ENCODE data around the gene PDE6B. TPM values are rescaled to one million over a fixed set of nuclear protein-coding genes. Genes with fewer than 3 reads are reported as not detected.

The PDE6B gene
- total and polyA plus RNA-seq, 2 of the 13 experiments (the other 11 are each of a cell fraction or from before 2014, with no cell fraction given), result 0.38 to 0.40 TPM

DNA sequence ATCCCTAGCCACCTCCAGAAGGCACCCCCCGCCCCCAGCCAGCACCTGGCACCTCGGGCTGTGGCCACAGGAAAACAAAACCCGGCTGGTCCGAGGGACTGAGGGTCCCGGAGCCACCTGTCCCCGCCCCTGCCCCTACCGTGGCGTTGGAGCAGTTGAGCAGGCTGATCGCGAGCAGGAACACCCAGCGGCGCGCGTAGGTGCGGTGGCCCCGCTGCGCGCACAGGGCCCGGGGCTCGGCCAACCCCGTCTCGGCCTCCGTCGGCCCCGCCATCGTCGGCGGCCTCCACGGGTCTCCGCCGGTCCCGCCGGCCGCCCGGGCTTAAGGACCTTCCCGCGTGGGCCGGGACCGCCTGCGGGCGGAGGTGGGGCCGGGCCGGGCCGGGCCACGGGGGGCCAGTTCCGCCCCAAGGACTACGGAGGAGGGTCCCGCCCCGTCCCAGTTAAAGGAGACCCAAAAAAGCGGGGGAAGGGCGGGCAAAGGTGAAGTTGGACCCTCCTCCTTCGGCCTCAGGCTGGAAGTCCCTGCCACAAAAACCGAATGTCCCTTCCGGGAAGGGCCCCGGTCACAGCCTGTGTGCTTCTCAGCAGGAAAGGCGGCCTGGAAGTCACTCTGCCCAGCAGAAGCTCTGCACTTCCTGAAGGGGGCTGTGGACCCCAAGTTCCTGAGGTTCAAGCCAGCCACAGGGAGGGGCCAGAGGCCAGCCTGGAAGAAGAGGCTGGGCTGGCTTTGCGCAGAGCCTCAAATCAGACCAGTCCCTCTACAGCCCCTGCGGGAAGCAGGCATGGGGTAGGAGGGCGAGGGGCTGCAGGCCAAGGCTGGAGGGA, 63.7 kb downstream of the PDE6B start, which contains the start of gene SLC49A3:
TSS of gene SLC49A3 (minus strand) at position 298 of the 828 bp plus-strand sequence. CDS start at position 274, 24 bp downstream.
- ATAC-seq, result no peak
- BruUV-seq (replicated peaks), result no TSS peak
- H4K20me1 ChIP-seq (ENCODE audit: insufficient read depth, low read length), result no peaks in the 10 kb centered on the region
- no peaks in the 10 kb centered on the region for H3K79me2 ChIP-seq (ENCODE audit: insufficient read depth, low read length)
- H3K9me3 ChIP-seq (ENCODE audit: low read length), result no peaks in the 10 kb centered on the region
- intact Hi-C loops (cut with micrococcal nuclease; ENCODE audit: unreplicated experiment), result loop anchor here (5.0 kb wide), 1 partner anchor 33 kb away; no protein-coding TSS in a partner anchor
- peak within 1 kb of the TSS in 1 of 3 experiments; percentile 71; a peak in 1 of 6 replicates for H3K4me3 ChIP-seq (replicated peaks in 1 of 3; ENCODE audit: insufficient read depth in 1 of 3, low read depth in 2 of 3, low read length in 3 of 3)
- peak within 1 kb of the TSS; percentile 97 for H3K4me2 ChIP-seq (ENCODE audit: low read depth, low read length)
- no peak within 1 kb of the TSS for H2AFZ ChIP-seq (ENCODE audit: low read length)
- no peak within 1 kb of the TSS for H3K27ac ChIP-seq (ENCODE audit: extremely low read length, insufficient read depth, low read length)
- no peak within 1 kb of the TSS for H3K9ac ChIP-seq (ENCODE audit: insufficient read depth, low read depth, low read length)
- no peak for DNase-seq (ENCODE audit: low spot score)
- CTCF ChIA-PET (ENCODE audit: low intra/inter-chr PET ratio, low total read pairs), result no interaction called here
- TF ChIP-seq TFE3 (CRISPR knock-in tag; IDR thresholded peaks at IDR 0.05), result no peak
- no peaks in the 10 kb centered on the region for H3K36me3 ChIP-seq (replicated peaks in 1 of 2; ENCODE audit: control insufficient read depth in 1 of 2, insufficient read depth in 2 of 2, low read length in 2 of 2)
- in situ Hi-C loops (cut with HindIII; ENCODE audit: extremely low pct_ligation_motif_present, low pct_unique_long_range_greater_than_20kb), result no loop called here
- H3K27me3 ChIP-seq (ENCODE audit: control insufficient read depth in 1 of 2, insufficient read depth in 2 of 2, low read length in 2 of 2), result peaks cover 3 to 21% of the 10 kb centered on the region in 2 experiments; a peak in 3 of 5 replicates
- POLR2A ChIA-PET, result no interaction called here
- FAIRE-seq, result no peak
- WGBS (ENCODE audit: low lambda C conversion rate), result 92% methylated on average over 35 of the region's 59 CpGs
- peaks cover 79% of the 10 kb centered on the region for H3K4me1 ChIP-seq (ENCODE audit: insufficient read depth, low read length)

DNA sequence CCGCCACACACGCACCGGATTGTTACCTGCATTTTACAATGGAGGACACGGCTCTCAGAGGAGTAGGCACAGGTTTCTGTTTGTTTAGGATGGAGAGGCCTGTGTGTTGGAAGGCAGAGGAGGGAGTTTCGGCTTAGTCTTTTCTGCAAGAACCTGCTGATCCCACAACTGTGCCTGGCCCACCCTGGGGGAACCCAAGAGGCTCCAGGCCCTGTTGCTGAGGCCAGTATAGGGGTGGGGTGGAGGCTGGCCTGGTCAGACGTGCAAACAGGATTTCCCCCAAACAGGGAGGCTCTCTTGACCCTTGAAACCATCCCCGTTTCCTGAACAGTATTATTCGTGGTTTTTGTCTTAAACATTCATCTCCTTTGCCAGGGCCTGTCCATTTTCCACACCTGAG, 64.3 kb downstream of the PDE6B start:
- Histone ChIP-seq H3K4me3 (replicated peaks in 1 of 3; ENCODE audit: insufficient read depth in 1 of 3, low read depth in 2 of 3, low read length in 3 of 3) (no peak overlapping the region), H3K4me1 (ENCODE audit: insufficient read depth, low read length) (peaks cover 72% of the 10 kb centered on the region), H4K20me1 (ENCODE audit: insufficient read depth, low read length) (no peaks in the 10 kb centered on the region), H3K36me3 (replicated peaks in 1 of 2; ENCODE audit: control insufficient read depth in 1 of 2, insufficient read depth in 2 of 2, low read length in 2 of 2) (no peaks in the 10 kb centered on the region), H3K27ac (ENCODE audit: extremely low read length, insufficient read depth, low read length) (no peak overlapping the region), H3K9me3 (ENCODE audit: low read length) (no peaks in the 10 kb centered on the region), H3K4me2 (ENCODE audit: low read depth, low read length) (peak overlapping the region; percentile 14), H3K9ac (ENCODE audit: insufficient read depth, low read depth, low read length) (no peak overlapping the region), H3K79me2 (ENCODE audit: insufficient read depth, low read length) (no peaks in the 10 kb centered on the region), H3K27me3 (ENCODE audit: control insufficient read depth in 1 of 2, insufficient read depth in 2 of 2, low read length in 2 of 2) (peaks cover 3 to 21% of the 10 kb centered on the region in 2 experiments; a peak in 3 of 5 replicates), H2AFZ (ENCODE audit: low read length) (no peak overlapping the region)
- FAIRE-seq (no peak), ATAC-seq (no peak), DNase-seq (ENCODE audit: low spot score) (no peak)
- no TSS peak for BruUV-seq (replicated peaks)
- 8% methylated on average over 4 of the region's 8 CpGs for WGBS (ENCODE audit: low lambda C conversion rate)
- ChIA-PET POLR2A (no interaction called here), CTCF (ENCODE audit: low intra/inter-chr PET ratio, low total read pairs) (no interaction called here)
- intact Hi-C loops (cut with micrococcal nuclease; ENCODE audit: unreplicated experiment) (loop anchor here (5.0 kb wide), 1 partner anchor 33 kb away; no protein-coding TSS in a partner anchor), in situ Hi-C loops (cut with HindIII; ENCODE audit: extremely low pct_ligation_motif_present, low pct_unique_long_range_greater_than_20kb) (no loop called here)
- TF ChIP-seq ZNF7 (CRISPR knock-in tag; IDR thresholded peaks at IDR 0.05) (peak; percentile 83), MZF1 (CRISPR knock-in tag; IDR thresholded peaks at IDR 0.05; ENCODE audit: borderline replicate concordance) (no peak), ZNF431 (CRISPR knock-in tag; IDR thresholded peaks at IDR 0.05; ENCODE audit: borderline replicate concordance, low read depth) (0 out of 2 replicates have a peak, but pooled peaks have one; percentile 2)
